ENCODE results near the gene GRK3.

Gene GRK3

DNA sequence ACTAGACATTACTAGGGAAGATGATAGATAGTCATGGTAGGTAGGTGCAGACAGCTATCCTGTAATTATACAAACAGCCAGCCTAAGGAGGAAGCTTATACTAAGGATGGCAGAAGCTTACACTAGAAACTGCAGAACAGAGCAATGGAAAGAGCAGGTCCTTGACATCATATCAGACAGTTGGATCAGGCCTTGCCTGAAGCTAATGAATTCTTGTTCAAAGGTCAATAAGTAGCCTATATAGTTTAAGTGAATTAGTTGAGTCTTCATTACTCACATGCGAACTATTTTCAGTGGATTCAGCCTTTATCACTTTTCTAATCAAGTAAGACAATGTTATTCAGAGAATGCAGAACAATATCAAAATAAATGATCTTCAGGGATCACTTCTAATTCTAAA, 22.3 kb upstream of the GRK3 start:
- Histone ChIP-seq H3K27ac (ENCODE audit: low read depth, low read length) (no peak overlapping the region), H3K4me1 (ENCODE audit: control insufficient read depth, low read length) (peaks cover 12% of the 10 kb centered on the region), H4K20me1 (ENCODE audit: control insufficient read depth, insufficient read depth, low read depth, low read length) (no peaks in the 10 kb centered on the region)

GRCh38 chr22:25542720-25543402, 21.6 kb upstream of the GRK3 start:
- Histone ChIP-seq H3K9me3 (ENCODE audit: control insufficient read depth, insufficient read depth, low read length) (no peaks in the 10 kb centered on the region), H3K36me3 (ENCODE audit: control insufficient read depth, low read length) (no peaks in the 10 kb centered on the region), H4K20me1 (ENCODE audit: control insufficient read depth, insufficient read depth, low read depth, low read length) (no peaks in the 10 kb centered on the region), H3K4me2 (ENCODE audit: low read length) (no peak overlapping the region), H3K27me3 (ENCODE audit: control insufficient read depth, low read length) (peaks cover 2% of the 10 kb centered on the region; the same call in 1 of the 2 replicates), H3K79me2 (ENCODE audit: control insufficient read depth, low read length) (no peaks in the 10 kb centered on the region), H3F3A (ENCODE audit: control insufficient read depth, insufficient read depth) (no peaks in the 10 kb centered on the region), H3K9me2 (replicated peaks; ENCODE audit: control insufficient read depth, low read length) (no peaks in the 10 kb centered on the region), H3K27ac (ENCODE audit: low read depth, low read length) (no peak overlapping the region), H3K4me1 (ENCODE audit: control insufficient read depth, low read length) (peaks cover 12% of the 10 kb centered on the region), H3K4me3 (ENCODE audit: low read length) (no peak overlapping the region)
- no peak for TF ChIP-seq EZH2phosphoT487 (IDR thresholded peaks at IDR 0.05; ENCODE audit: borderline replicate concordance, low read length)
- TF ChIP-seq, protein P1, sequence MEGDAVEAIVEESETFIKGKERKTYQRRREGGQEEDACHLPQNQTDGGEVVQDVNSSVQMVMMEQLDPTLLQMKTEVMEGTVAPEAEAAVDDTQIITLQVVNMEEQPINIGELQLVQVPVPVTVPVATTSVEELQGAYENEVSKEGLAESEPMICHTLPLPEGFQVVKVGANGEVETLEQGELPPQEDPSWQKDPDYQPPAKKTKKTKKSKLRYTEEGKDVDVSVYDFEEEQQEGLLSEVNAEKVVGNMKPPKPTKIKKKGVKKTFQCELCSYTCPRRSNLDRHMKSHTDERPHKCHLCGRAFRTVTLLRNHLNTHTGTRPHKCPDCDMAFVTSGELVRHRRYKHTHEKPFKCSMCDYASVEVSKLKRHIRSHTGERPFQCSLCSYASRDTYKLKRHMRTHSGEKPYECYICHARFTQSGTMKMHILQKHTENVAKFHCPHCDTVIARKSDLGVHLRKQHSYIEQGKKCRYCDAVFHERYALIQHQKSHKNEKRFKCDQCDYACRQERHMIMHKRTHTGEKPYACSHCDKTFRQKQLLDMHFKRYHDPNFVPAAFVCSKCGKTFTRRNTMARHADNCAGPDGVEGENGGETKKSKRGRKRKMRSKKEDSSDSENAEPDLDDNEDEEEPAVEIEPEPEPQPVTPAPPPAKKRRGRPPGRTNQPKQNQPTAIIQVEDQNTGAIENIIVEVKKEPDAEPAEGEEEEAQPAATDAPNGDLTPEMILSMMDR (IDR thresholded peaks at IDR 0.05; ENCODE audit: low read depth, low read length, poor library complexity, severe bottlenecking) = no peak

More for the DNA sequence above, 22.3 kb upstream of the GRK3 start:
- Histone ChIP-seq H3K79me2 (ENCODE audit: control insufficient read depth, low read length) (no peaks in the 10 kb centered on the region), H3K4me2 (ENCODE audit: low read length) (no peak overlapping the region), H3K4me3 (ENCODE audit: low read length) (no peak overlapping the region), H3K9me2 (replicated peaks; ENCODE audit: control insufficient read depth, low read length) (no peaks in the 10 kb centered on the region), H3K36me3 (ENCODE audit: control insufficient read depth, low read length) (no peaks in the 10 kb centered on the region), H3F3A (ENCODE audit: control insufficient read depth, insufficient read depth) (no peaks in the 10 kb centered on the region), H3K27me3 (ENCODE audit: control insufficient read depth, low read length) (peaks cover 2% of the 10 kb centered on the region; the same call in 1 of the 2 replicates), H3K9me3 (ENCODE audit: control insufficient read depth, insufficient read depth, low read length) (no peaks in the 10 kb centered on the region)
- no peak for TF ChIP-seq EZH2phosphoT487 (IDR thresholded peaks at IDR 0.05; ENCODE audit: borderline replicate concordance, low read length)
- TF ChIP-seq, protein P1 (IDR thresholded peaks at IDR 0.05; ENCODE audit: low read depth, low read length, poor library complexity, severe bottlenecking) = no peak

DNA sequence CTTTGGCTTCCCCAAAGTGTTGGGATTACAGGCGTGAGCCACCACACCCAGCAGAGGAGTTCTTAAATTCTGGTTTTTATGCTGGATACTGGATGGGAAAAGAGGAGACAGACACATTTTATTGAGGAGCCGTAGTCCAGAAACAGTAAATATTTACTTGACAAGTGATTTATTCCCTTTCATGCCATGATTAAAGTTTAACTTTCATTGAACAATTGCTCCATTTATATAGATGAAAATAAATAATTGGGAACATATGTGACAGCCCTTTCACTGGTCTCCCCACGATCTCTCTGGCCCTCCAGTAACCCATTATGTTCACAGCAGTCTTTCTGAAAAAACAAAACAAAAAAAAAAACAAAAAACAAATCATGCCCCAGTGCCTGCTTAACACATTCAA, 19.3 kb upstream of the GRK3 start:
- H3K4me1 ChIP-seq (ENCODE audit: control insufficient read depth, low read length) = peaks cover 12% of the 10 kb centered on the region
- H3K4me3 ChIP-seq (ENCODE audit: low read length) = no peak overlapping the region
- no peak overlapping the region for H3K27ac ChIP-seq (ENCODE audit: low read depth, low read length)
- peaks cover 2% of the 10 kb centered on the region; the same call in 1 of the 2 replicates for H3K27me3 ChIP-seq (ENCODE audit: control insufficient read depth, low read length)
- TF ChIP-seq, protein P1 (IDR thresholded peaks at IDR 0.05; ENCODE audit: low read depth, low read length, poor library complexity, severe bottlenecking) = no peak
- no peak for TF ChIP-seq EZH2phosphoT487 (IDR thresholded peaks at IDR 0.05; ENCODE audit: borderline replicate concordance, low read length)
- H3F3A ChIP-seq (ENCODE audit: control insufficient read depth, insufficient read depth) = no peaks in the 10 kb centered on the region
- no peak overlapping the region for H3K4me2 ChIP-seq (ENCODE audit: low read length)
- no peaks in the 10 kb centered on the region for H3K9me3 ChIP-seq (ENCODE audit: control insufficient read depth, insufficient read depth, low read length)
- H3K36me3 ChIP-seq (ENCODE audit: control insufficient read depth, low read length) = no peaks in the 10 kb centered on the region
- no peaks in the 10 kb centered on the region for H3K9me2 ChIP-seq (replicated peaks; ENCODE audit: control insufficient read depth, low read length)
- no peaks in the 10 kb centered on the region for H4K20me1 ChIP-seq (ENCODE audit: control insufficient read depth, insufficient read depth, low read depth, low read length)
- no peaks in the 10 kb centered on the region for H3K79me2 ChIP-seq (ENCODE audit: control insufficient read depth, low read length)

All from DOHH2 (cell line).